GM21717 (cell line): Measurements from ENCODE around the gene SLC30A1.
"Not testable (repeated sequence)": the region's sequence is repeated elsewhere in the genome, so short reads cannot be mapped to it uniquely, and the experiment has no call there.

Source experiments
- ATAC-seq: cut with Tn5 transposase; IDR thresholded peaks from one replicate; pipeline ENCODE4 v1.9.1; 2021; ENCODE audit warnings: mild to moderate bottlenecking, moderate library complexity; ENCODE audit not compliant: unreplicated experiment

The SLC30A1 gene

GRCh38 chr1:211583011-211583992 lies 4.3 kb upstream of the SLC30A1 start:
- no peak for ATAC-seq

DNA sequence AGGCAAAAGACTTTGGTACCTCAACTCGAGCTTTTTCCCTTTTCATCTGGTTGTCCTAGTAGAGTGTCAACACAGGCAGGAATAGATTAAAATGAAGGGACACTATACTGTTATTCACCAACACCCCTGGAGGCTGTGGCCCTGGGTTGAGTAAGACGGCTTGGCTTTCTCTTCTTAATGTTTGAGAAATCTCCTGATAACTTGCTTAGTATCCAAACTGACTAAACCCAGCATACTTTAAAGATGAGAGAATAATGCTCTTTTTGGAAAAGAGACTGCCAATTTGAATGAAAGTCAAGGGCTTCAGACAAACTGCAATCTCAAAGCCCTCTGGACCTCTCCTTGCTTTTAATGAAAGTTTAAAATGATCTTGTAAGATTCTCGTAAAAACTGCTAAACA lies 2.6 kb upstream of the SLC30A1 start:
- no peak for ATAC-seq

DNA sequence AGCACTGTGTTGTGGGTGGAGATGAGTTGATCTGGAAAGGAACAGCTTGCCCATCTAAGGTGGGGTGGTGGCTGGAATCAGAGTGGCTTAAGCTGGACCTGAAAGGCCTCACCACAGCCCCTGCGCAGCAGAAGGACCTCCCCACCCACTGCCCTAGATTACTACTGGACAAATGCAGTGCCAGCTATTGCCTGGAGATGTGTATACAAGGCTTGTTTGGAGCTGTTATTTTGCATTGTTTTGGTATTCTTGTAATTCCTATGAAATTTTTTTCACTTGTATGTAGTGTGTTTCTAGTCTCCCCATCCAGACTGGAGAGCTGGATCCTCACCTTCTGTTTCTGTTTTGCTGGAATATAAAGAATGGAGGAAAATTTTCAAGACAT lies 1.3 kb upstream of the SLC30A1 start:
- ATAC-seq: no peak

- ATAC-seq: peak; percentile 40
Measured at GRCh38 chr1:211579440-211580302, 710 bp upstream of the SLC30A1 start.

DNA sequence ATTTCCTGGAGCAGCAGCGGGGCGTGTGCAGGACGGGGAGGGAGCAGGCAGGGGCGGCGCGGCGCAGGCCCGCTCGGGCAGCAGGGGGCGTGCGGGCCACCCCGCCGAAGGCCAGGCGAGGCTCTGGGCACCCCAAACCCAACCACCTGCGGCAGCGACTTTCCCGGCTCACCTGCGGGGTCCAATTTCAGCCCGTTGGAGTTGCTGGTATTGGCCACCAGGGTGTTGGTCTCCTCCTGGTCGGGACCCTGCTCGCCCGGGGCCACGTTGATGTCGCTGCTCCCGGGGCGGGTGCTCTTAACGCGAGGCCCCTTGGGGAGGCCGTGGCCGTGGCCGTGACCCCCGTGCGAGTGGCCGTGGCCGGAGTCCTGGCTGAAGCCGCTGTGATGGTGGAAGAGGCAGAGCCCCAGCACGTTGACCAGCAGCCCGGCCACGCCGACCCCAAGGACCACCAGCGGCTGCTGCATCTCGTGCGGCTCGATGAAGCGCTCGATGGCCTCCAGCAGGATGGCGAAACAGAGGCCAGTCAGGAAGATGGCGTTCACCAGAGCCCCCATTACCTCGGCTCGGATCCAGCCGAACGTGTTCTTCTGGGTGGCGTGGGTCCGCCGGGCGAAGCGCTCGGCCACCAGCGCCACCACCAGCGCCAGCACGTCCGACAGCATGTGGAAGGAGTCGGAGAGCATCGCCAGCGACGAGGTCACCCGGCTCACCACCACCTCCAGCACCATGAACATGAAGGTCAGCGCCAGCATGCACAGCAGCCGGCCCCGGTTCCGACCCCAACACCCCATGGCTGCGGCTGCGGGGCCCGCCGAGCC lies 932 bp downstream of the SLC30A1 start:
- peak; percentile 45 for ATAC-seq

DNA sequence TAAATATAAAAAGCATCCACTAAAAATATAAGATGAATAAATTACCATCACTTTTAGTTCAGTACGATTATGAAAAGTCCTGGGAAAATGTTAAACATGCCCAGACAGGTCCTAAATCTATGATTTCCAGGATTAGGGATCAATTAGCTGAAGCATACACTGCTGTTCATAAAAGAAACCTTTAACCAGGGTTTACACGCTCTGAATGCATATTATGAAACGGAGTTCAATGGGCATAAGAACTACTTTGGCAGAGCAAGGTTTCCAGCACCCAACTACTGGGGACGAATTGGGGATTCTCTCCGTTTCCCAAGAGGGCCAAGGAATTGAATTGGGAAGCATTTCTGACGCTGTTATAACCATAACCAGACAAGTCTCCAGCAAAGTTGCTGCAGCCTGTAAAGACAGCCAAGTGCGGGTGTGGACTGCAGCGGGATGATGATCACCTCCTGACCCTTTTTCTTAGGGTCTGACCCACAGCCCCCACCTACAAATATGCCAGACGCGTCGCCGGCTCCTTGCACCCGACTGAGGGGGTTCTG lies 1.6 kb downstream of the SLC30A1 start:
- ATAC-seq: no peak

GRCh38 chr1:211576717-211577116 lies 2.2 kb downstream of the SLC30A1 start:
- no peak for ATAC-seq

DNA sequence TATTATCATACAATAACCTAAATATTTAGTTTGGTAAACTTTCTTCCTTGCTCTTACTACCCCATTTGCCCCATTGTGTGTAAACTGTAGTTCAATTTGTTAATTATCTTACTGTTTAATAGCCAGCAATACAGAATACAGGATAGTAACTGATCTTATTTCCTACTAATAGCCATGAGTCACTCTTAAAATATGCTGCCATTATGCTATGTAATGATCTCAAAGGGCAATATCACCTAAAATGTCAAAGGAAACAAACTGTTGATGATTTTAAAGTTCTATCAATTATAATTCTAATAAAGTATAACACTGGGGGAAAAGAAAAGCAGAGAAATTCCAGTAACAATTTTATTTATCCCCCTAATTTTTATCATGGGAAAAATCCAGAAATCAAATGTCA lies 4.3 kb downstream of the SLC30A1 start:
- no peak for ATAC-seq

- no peak for ATAC-seq
Measured at GRCh38 chr1:211571998-211572397, 7.0 kb downstream of the SLC30A1 start.

DNA sequence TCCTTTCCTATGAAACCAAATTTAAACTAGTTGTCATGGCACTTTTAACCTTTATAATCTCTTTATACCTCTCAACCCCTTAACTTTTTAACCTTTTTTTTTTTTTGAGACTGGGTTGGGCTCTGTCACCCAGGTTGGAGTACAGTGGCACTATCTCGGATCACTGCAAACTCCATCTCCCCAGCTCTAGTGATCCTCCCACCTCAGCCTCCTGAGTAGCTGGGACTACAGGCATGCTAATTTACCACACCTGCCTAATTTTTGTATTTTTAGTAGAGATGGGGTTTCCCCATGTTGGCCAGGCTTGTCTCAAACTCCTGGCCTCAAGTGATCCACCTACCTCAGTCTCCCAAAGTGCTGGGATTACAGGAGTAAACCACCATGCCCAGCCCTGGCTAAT lies 8.6 kb downstream of the SLC30A1 start:
- ATAC-seq: not testable (repeated sequence)

GRCh38 chr1:211566431-211567025 lies 12.4 kb downstream of the SLC30A1 start:
- peak; percentile 96 for ATAC-seq

DNA sequence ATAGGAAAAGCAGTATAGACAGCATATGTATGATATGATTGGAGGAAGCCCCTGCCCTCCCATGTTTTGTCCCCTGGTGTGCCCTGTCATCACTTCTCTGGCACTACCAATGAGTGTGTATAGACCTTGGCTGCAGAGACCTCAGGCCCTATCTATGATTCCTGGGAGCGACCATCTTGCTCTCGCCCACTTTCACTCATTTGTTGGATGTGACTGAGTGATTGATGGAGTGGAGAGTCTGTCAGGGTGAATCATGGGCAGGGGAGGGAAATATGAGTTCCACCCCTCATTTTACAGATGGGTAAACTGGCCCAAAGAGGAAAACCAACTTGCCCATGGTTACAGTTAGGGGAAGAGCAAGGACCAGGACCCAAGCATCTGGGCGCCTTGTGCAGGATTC lies 14.9 kb downstream of the SLC30A1 start:
- no peak for ATAC-seq

DNA sequence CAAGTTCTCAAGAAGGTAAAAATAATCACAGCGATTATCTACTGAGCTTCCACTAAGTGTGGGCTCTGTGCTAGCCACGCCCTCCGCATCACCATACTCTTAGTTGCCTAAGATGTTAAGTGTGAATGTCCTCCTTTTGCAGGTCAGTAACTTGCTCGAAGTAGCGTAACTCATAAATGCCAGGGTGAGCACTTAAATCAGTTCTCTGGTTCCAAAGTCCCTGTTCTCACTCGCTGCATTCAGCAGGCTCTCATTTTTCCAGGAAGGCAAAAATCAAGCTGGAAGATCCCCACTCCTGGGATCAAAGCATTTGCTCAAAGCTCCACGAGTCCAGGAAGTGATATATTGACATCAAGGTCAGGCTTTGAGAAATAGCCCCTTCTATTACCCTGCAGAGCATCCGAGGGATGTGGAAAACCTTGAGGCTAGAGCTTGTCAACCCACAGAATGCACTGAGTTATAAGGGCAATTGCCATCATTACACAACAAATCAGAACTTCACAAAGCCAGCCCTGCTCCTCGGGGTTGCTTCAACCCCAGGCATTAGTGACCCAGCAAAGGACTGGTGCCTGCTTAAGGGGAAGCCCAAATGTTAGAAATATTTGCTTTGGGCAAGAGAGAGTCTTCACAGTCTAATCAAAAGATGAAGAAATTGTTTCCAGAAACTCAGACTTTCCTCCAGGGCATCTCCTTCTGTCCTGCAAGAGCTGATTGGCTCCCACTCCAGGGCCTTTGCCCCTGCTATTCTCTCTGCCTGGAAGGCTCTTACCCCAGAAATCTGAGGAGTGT lies 19.5 kb downstream of the SLC30A1 start:
- no peak for ATAC-seq

DNA sequence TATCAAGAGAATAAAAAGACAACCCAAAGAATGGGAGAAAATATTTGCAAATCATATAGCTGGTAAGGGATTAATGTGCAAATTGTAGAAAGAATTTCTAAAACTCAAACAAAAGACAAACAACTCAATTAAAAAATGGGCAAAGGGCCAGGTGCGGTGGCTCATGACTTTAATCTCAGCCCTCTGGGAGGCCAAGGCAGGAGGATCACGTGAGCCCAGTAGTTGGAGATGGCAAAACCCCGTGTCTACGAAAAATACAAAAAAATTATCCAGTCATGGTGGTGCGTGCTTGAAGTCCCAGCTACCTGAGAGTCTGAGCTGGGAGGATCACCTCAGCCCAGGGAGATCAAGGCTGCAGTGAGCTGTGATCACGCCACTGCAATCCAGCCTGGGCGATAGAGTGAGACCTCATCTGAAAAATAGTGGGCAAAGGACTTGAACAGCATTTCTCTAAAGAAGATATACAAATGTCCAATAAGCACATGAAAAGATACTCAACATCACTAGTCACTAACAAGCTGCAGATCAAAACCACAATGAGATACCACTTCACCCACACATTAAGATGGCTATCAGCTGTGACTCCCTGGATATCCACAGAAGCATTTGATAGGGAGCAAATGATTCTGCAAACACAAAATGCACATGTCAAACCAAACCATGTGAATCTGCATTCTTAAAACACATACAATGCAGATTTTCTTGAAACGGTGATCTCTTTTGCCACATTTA lies 20.9 kb downstream of the SLC30A1 start:
- no peak for ATAC-seq

DNA sequence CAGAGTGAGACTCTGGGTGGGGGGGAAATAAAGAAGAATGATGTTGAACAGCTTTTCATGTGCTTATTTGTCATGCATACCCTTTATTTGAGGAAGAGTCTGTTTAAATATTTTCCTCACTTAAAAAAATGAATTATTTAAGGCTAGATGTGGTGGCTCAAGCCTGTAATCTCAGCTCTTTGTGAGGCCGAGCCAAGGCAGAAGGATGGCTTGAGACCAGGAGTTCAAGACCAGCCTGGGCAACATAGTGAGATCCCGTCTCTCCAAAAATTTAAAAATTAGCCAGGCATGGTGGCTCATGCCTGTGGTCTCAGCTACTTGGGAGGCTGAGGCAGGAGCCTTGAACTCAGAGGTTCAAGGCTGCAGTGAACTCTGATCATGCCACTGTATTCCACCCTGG lies 25.4 kb downstream of the SLC30A1 start:
- ATAC-seq: no peak

DNA sequence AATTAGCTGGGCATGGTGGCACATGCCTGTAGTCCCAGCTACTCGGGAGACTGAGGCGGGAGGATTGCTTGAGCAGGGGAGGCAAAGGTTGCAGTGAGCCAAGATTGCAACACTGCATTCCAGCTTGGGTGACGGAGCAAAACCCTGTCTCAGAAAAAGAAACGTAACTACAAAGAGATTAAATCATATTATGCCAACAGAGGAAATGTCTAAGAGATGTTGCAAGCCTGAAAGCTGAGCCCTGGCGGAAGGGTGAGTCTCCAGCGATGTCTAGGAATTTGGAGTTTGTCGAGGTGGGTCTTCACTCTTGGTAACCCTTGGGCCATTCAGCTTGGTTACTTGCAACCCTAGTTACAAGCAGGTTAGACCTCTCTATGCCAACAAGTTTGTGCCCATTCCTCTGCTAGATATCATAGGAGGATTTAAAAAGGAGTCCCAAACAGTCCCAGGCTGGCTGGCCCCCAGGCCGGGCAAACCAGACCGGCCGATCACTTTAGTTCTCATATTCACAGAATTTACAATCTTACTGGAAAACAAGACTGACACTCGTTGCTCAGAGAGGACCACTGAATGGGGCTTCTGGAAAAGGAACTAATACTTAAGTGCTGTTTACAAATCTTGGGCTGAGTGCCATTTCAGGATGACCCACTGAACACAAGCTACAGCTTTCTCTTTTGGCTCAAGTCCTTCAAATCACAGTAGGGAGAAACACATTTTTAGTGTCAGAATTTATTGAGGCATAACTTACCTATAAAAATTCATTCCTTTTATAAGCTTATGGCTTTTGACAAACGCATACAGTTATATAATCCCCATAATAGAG lies 27.1 kb downstream of the SLC30A1 start:
- ATAC-seq: no peak

DNA sequence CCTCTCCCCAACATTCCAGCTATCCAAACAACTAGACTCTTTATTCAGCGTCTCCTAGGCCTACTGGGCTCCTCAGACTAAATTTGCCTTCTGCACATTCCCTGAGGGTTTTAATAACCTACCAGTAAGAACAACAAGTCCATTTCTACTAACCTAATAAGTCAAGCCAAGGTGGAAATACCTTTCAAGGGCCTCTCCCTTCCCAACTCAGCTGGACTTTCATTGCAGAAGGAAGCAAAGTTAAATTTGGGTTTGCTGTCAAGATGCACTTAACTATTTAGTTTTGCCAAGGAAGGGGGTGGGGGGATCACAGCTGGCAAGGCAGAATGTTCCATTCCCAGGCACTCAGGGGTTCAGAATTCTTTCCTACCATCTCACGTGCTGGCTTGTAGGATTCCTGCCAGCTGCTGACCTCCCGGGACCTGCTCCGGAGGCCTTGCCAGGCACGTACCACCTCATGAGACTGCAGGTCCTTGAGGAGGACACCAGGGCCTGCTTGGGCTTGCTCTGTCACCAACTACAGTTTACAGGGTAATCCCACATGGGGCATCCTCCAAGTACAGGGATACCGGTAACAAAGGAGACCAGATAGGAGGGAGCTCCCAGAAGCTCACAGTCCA lies 29.8 kb downstream of the SLC30A1 start:
- no peak for ATAC-seq
